Stimulated activated memory B cell treated with anti-CD40 and anti-IgM and Interleukin-4, amounts not matched to agents 10 μg/mL and 1 μg/mL and 100 μg/mL, for 72 hours (primary cell): ENCODE data around the gene NOTCH2NLA.
A peak's percentile ranks its signal among the peaks of the same experiment; 100 is the strongest.
"Not testable (repeated sequence)": the region's sequence is repeated elsewhere in the genome, so short reads cannot be mapped to it uniquely, and the experiment has no call there.

ENCODE experiments used
- ATAC-seq: fragments of 150-1000 bp; cut with Tn5 transposase; 2 replicates; pipeline ENCODE4 v1.10.0; 2021
- H3K27ac Mint-ChIP-seq: one replicate; pipeline ENCODE4 v1.8.0; 2022; ENCODE audit warnings: mild to moderate bottlenecking, mixed read lengths
- H3K27me3 Mint-ChIP-seq: one replicate; pipeline ENCODE4 v1.8.0; 2022; ENCODE audit warnings: mixed read lengths
- H3K36me3 Mint-ChIP-seq: one replicate; pipeline ENCODE4 v1.8.0; 2022; ENCODE audit warnings: mixed read lengths
- H3K4me1 Mint-ChIP-seq: one replicate; pipeline ENCODE4 v1.8.0; 2022; ENCODE audit warnings: mixed read lengths
- H3K4me3 Mint-ChIP-seq: one replicate; pipeline ENCODE4 v1.8.0; 2022; ENCODE audit warnings: mild to moderate bottlenecking, moderate library complexity, mixed read lengths
- H3K9me3 Mint-ChIP-seq: one replicate; pipeline ENCODE4 v1.8.0; 2022; ENCODE audit warnings: mixed read lengths

Gene NOTCH2NLA

DNA sequence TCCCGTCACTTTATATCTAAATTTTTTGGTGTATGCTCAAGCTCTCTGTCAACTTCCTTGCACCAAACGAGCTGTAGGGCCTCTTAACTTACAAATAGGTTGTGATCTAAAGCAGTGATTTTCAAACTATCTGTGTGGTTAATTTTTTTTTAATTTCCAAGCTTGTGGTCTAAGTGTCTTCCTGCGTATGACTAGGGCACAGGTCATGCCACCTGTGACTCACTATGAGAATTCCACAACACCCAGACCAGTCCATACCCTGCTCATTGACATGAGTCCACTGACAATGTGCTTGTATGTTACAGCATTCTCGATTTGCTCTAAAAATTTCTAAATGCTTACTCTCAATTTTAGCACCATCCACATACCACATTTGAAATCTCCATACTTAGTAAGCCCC, 19.8 kb upstream of the NOTCH2NLA start:
- H3K9me3 Mint-ChIP-seq, H3K4me3 Mint-ChIP-seq, H3K27me3 Mint-ChIP-seq, H3K27ac Mint-ChIP-seq, H3K36me3 Mint-ChIP-seq, H3K4me1 Mint-ChIP-seq: not testable (repeated sequence)
- peak; percentile 87 for ATAC-seq

- H3K4me1 Mint-ChIP-seq, H3K27me3 Mint-ChIP-seq, H3K4me3 Mint-ChIP-seq, ATAC-seq, H3K9me3 Mint-ChIP-seq, H3K36me3 Mint-ChIP-seq, H3K27ac Mint-ChIP-seq: not testable (repeated sequence)
Measured at GRCh38 chr1:146236626-146237025, 7.8 kb upstream of the NOTCH2NLA start.

GRCh38 chr1:146236026-146236601, 7.3 kb upstream of the NOTCH2NLA start:
- not testable (repeated sequence) for H3K4me1 Mint-ChIP-seq, H3K9me3 Mint-ChIP-seq, H3K27ac Mint-ChIP-seq, H3K27me3 Mint-ChIP-seq, H3K4me3 Mint-ChIP-seq, H3K36me3 Mint-ChIP-seq
- peak; percentile 50 for ATAC-seq

- peak; percentile 79 for ATAC-seq
Measured at GRCh38 chr1:146228144-146228682, 608 bp downstream of the NOTCH2NLA start.

DNA sequence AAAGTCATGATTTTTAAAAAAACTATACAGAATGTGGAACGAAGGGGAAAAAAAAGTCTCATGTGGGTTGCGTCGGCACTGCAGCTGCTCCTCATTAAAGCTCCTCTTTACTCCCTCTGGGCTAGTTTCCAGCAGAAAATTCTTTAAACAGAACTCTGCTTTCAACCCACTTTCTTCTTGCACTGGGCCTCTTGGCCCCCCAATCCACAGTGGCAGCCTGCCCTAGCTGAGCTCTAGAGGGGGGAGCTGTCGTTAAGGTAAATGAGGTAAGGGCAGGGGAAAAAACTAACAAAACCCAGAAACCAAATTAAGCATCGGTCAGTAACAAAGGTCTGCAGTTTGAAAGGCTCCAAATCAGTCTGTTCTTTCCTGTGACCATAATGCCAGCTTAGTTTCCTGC, 54.3 kb downstream of the NOTCH2NLA start:
- not testable (repeated sequence) for H3K4me3 Mint-ChIP-seq, H3K4me1 Mint-ChIP-seq, H3K27ac Mint-ChIP-seq, H3K27me3 Mint-ChIP-seq, H3K9me3 Mint-ChIP-seq, H3K36me3 Mint-ChIP-seq, ATAC-seq

More at GRCh38 chr1:146228144-146228682, 608 bp downstream of the NOTCH2NLA start:
- not testable (repeated sequence) for H3K4me1 Mint-ChIP-seq, H3K36me3 Mint-ChIP-seq, H3K27me3 Mint-ChIP-seq, H3K9me3 Mint-ChIP-seq
- H3K27ac Mint-ChIP-seq = peak overlapping the region; percentile 69
- H3K4me3 Mint-ChIP-seq = peak overlapping the region; percentile 80

DNA sequence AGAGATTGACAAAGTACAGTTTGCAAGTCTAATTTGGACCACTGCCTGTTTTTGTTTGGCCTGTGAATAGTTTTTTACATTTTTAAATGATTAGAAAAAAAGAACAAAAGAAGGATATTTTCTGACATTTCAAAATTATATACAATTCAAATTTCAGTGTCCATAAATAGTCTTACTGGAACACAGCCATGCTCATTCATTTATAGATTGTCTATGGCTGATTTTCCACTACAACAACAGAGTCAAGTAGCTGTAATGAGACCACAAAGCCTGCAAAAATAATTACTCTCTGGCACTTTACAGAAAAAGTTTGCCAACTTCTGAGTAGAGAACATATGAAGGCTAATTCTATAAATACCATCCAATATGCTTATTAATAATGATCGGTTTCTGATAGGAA, 61.1 kb downstream of the NOTCH2NLA start:
- H3K9me3 Mint-ChIP-seq, H3K4me1 Mint-ChIP-seq, H3K4me3 Mint-ChIP-seq, H3K27me3 Mint-ChIP-seq, H3K36me3 Mint-ChIP-seq, ATAC-seq, H3K27ac Mint-ChIP-seq: not testable (repeated sequence)

- not testable (repeated sequence) for H3K27me3 Mint-ChIP-seq, H3K36me3 Mint-ChIP-seq, H3K27ac Mint-ChIP-seq, H3K4me1 Mint-ChIP-seq, ATAC-seq, H3K9me3 Mint-ChIP-seq, H3K4me3 Mint-ChIP-seq
Measured at GRCh38 chr1:146167273-146167672, 61.5 kb downstream of the NOTCH2NLA start.

GRCh38 chr1:146144465-146144864, 84.4 kb downstream of the NOTCH2NLA start, which contains the start of gene NBPF10:
TSS of gene NBPF10 (minus strand) at chr1:146144804. CDS start at chr1:146144769, 35 bp downstream.
- ATAC-seq, H3K9me3 Mint-ChIP-seq, H3K27me3 Mint-ChIP-seq, H3K27ac Mint-ChIP-seq, H3K36me3 Mint-ChIP-seq, H3K4me3 Mint-ChIP-seq, H3K4me1 Mint-ChIP-seq: not testable (repeated sequence)
